SK-MEL-5 (cell line): Measurements from ENCODE around the gene RAD51D. TPM values are rescaled to one million over a fixed set of nuclear protein-coding genes. Genes with fewer than 3 reads are reported as not detected.

ENCODE experiments used
- DNase-seq: peaks from one replicate; pipeline ENCODE4 v3.0.0-alpha.2; 2016; ENCODE audit warnings: low read depth, low spot score
- in situ Hi-C: cut with HindIII; loops from 2 replicates; pipeline ENCODE4 v1.10.0; 2016; ENCODE audit warnings: low sequenced_read_pairs, high pct_unique_total_duplicates, low pct_unique_long_range_greater_than_20kb
- total RNA-seq: library from RNA; depleted of rRNA; stranded (reverse); fragments of >200 nt; shearing (Covaris generic); gene quantifications from 2 replicates; pipeline ENCODE4 v1.2.3, GENCODE V29; 2014

Gene RAD51D
- total RNA-seq, 1 experiment from 2014 or later, result 5.5 TPM

GRCh38 chr17:35082073-35082657 lies 37.5 kb downstream of the RAD51D start:
- no peak for DNase-seq
- in situ Hi-C loops, result no loop called here

DNA sequence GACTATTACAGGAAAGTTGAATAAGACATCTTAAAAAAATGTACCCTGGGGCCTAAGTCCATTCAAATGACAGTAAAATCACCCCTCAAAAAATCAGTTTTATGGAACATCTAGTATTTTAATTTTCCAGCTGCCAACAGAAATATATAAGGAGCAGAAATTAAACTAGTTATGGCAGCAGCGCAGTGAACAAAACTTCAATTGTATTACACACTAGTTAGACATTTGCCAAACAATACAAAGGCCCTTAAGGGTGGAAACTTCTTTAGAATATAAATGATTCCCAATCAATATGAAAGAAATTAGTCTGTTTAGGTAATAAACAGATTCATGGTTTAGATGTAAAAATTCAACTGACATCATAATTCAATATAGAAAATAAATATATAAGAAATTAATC lies 38.0 kb downstream of the RAD51D start:
- in situ Hi-C loops, result no loop called here
- DNase-seq, result no peak

- no peak for DNase-seq
- in situ Hi-C loops, result no loop called here
These were observed 39.1 kb downstream of the RAD51D start for GRCh38 chr17:35080536-35080935.

- DNase-seq, result no peak
- in situ Hi-C loops, result no loop called here
These were observed 39.9 kb downstream of the RAD51D start for GRCh38 chr17:35079547-35080423.

DNA sequence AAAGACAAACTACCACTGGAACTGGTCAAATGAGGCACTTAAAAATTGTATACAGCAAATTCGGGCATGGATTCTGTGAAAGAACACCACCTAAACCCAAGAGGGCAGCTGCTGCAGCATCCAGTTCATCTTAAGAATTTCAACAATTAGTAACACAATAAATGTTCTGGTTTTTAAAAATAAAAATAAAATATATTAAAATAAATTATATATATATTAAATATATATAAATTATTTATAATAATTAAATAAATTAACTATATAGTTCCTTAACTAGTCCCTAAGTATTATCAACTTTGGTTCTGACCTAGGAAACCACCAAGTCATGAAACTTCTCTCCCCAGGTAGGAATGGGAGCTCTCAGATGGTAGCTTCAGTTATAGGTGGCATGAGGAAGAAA lies 42.8 kb downstream of the RAD51D start:
- in situ Hi-C loops, result no loop called here
- DNase-seq, result no peak

DNA sequence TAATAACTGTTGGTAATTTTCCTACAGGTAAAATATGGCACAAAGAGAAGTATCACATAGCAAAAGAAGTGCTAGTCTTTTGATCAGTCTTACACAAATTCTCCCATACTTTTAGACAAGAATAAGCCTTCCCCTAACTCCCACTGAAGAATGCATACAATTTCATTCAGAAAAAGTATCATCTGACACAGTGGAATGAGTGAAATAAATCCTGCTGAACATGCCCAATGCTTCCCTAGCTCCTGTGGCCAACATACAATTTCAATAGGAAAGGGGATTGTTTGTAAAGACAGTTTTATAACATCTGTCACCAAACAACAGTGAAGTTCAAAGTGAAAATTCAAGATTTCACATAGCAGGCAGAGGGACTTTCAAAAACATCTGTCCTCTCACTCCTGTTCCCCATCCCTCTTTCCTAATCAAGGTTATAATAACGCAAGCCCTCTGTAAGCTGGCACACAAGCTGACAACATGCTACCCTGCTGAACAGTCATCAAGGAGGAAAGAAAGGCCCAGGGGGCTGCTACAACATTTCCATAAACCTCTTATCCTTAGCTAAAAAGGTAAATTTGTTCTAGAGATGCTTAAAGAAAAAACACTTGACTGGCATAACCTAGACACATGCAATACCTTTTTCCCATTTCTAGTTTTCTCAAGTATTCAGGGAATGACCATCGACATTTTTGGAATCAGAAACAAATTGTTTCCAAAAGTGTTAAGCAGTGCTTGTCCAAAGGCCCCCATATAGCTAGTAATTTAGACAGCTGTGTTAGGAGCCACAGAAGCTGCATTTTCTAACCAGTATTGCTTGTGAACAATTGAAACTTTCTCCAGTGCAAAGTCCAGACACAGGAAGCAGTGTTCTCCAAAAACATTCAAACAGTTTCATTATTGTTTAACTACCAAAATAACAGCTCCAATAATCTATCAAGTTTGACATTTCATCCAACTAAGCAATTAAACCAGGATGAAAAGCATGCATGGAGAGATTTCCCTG lies 44.7 kb downstream of the RAD51D start:
- in situ Hi-C loops, result no loop called here
- peak; percentile 85 for DNase-seq

GRCh38 chr17:35073991-35074627 lies 45.6 kb downstream of the RAD51D start:
- in situ Hi-C loops, result no loop called here
- DNase-seq, result no peak

DNA sequence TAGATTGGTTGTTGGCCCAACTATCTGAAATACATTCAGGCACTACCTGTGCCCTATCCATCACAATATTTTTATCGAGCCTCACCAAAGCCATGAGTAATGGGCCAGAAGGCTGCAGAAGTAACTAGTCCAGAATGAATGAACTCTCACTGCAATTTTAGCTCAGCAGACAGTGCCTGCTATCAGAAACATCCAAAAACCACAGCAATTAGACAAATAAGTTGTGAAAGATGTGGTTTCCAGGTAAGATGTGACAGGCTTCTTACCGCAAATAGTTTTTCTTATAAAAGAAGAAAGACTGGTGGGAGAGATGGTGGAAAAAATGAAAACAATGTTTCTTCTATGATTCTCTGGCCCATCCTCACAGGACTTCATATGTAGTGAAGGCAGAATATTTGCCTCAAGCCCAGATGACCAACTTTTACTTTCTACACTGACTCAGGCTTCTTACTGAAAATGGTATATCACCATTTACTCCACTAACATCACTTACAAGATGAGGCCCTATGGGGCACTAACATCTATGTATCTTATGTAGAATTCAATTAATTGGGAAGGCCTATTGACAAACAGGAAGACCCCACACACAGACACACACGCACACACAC lies 46.4 kb downstream of the RAD51D start:
- DNase-seq, result no peak
- in situ Hi-C loops, result no loop called here

DNA sequence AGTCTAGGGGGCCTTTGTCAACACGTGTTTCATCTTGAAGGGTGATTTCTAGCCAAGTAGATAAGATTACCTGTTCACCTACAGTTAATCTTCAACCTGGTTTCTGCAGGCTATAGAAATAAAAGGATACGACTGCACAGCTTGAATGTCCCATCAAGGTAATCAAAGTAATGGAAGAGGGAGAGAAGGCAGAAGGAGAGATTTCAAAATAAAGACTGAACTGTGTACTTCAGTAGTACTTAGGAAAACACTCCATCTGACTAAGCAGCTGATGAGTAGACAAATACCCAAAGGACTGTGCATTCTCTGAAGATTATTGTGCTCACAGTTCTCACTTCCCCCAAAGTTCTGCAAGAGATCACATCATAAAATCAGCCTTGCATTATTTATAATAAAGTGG lies 50.3 kb downstream of the RAD51D start:
- peak; percentile 39 for DNase-seq
- in situ Hi-C loops, result no loop called here

DNA sequence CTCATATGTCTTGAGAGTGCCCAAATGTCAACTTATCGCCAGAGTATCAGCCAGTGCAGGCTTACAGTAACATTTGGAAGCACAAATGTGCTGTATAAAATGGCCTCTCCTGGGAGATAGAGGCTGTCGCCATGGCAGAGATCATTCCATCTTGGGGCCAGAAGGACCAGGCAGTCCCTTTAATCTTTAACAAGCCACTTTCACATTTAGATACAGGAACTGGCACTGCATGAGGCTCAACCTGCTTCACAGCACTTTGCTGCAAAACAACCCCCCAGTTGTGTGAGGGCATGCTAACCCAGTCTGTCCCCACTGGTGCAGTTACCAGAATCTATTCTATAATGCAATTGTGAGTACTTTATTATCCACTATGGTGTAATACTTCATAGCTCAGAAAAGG lies 51.4 kb downstream of the RAD51D start:
- in situ Hi-C loops, result no loop called here

DNA sequence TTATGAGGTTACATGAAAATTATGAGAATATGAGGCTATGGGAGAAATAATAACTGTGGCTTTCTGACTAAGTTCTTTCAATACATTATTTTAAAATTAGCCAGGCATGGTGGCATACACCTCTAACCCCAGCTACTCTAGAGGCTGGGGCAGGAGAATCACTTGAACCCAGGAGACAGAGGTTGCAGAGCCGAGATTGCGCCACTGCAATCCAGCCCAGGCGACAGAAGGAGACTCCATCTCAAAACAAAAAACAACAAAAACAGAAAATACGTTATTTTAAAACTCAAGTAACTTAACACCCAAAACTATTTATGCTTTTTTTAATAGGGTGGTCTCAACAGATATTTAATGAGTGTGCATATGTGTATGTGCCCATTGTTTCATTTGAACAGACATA lies 53.8 kb downstream of the RAD51D start:
- in situ Hi-C loops, result no loop called here
- no peak for DNase-seq

More for the DNA sequence above, 51.4 kb downstream of the RAD51D start:
- DNase-seq, result no peak

- no peak for DNase-seq
- in situ Hi-C loops, result no loop called here
These were observed 55.0 kb downstream of the RAD51D start for GRCh38 chr17:35064516-35065215.

GRCh38 chr17:35063514-35064223 lies 56.0 kb downstream of the RAD51D start, which contains the start of gene RFFL:
Gene RFFL, minus strand, starts transcription at chr17:35063707. Its CDS starts 37,154 bp downstream, at chr17:35026553.
- in situ Hi-C loops, result no loop called here
- peak; percentile 95 for DNase-seq

GRCh38 chr17:35062308-35062707 lies 57.4 kb downstream of the RAD51D start:
- in situ Hi-C loops, result no loop called here
- no peak for DNase-seq

GRCh38 chr17:35057332-35057915 lies 62.2 kb downstream of the RAD51D start:
- in situ Hi-C loops, result no loop called here
- no peak for DNase-seq

DNA sequence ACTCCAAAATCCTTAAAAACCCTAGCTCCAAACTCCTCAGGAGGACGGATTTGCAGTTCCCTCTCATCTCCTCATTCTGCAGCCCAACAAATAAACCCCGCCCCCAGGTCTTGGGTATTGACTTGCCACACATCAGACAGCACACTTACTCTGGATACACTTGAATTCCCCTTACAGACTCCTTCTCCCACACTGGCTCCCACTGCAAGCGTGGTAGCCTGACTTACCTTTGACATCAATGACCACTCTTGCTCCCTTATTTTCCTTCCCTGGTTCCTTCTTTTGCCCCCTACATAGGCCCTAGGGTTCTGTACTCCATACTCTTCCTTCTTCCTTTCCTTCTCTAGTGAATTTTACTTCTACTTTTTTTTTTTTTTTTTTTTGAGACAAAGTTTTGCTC lies 63.6 kb downstream of the RAD51D start:
- in situ Hi-C loops, result no loop called here
- DNase-seq, result no peak
